Panc1 (cell line): Measurements from ENCODE around the gene PDCD1. TPM values are rescaled to one million over a fixed set of nuclear protein-coding genes. Genes with fewer than 3 reads are reported as not detected.

Experiments used
- ATAC-seq: fragments of 200-7000 bp; cut with Tn5 transposase; 2 replicates; pipeline ENCODE4 v1.9.1; 2020; ENCODE audit warnings: mild to moderate bottlenecking, moderate library complexity
- BruUV-seq: library from RNA; stranded (reverse); fragments of 400-500 nt; replicated peaks from 2 replicates; lab custom pipeline; 2021; lab: Mats Ljungman, UMichigan
- CTCF ChIA-PET: fragments of 300-600 bp; sonication (Branson Sonifier 250); formaldehyde crosslinking; loops from one replicate; lab custom pipeline; 2022; ENCODE audit warnings: antibody characterized with exemption; lab: Charles Lee
- POLR2A ChIA-PET: fragments of 300-600 bp; sonication (Branson Sonifier 250); formaldehyde crosslinking; loops from one replicate; lab custom pipeline; 2022; ENCODE audit warnings: antibody characterized with exemption; lab: Charles Lee
- DNase-seq: peaks from one replicate; pipeline ENCODE4 v3.0.0-alpha.2; 2010; ENCODE audit warnings: low read depth, low spot score
- H3K27ac ChIP-seq: 2 replicates; pipeline ENCODE4 v1.5.1; 2011; ENCODE audit warnings: mild to moderate bottlenecking, low read length, inconsistent platforms
- H3K27me3 ChIP-seq: fragments of 200-500 bp; sonication (Bioruptor generic); 2 replicates; pipeline ENCODE4 v1.6.0; 2014; ENCODE audit warnings: low read length, inconsistent platforms; ENCODE audit not compliant: control insufficient read depth, insufficient read depth
- H3K36me3 ChIP-seq: fragments of 200-500 bp; sonication (Bioruptor generic); 2 replicates; pipeline ENCODE4 v1.5.1; 2014; ENCODE audit warnings: inconsistent platforms, mild to moderate bottlenecking, low read length, moderate library complexity; ENCODE audit not compliant: control insufficient read depth, insufficient read depth
- H3K4me1 ChIP-seq: 2 replicates; pipeline ENCODE4 v1.5.1; 2011; ENCODE audit warnings: inconsistent platforms, mild to moderate bottlenecking, low read length, moderate library complexity; ENCODE audit not compliant: control insufficient read depth, insufficient read depth
- H3K4me3 ChIP-seq, 2 experiments: 2 replicates each; pipeline ENCODE4 v1.5.1; 2011 to 2012; ENCODE audit warnings: low read depth in 2 of 2, low read length in 2 of 2, mild to moderate bottlenecking in 2 of 2, inconsistent platforms in 1 of 2, moderate library complexity in 1 of 2
- H3K9me3 ChIP-seq: fragments of 200-500 bp; sonication (Bioruptor generic); 2 replicates; pipeline ENCODE4 v1.5.1; 2014; ENCODE audit warnings: low read depth, mild to moderate bottlenecking, inconsistent platforms, low read length, moderate library complexity; ENCODE audit not compliant: control insufficient read depth, insufficient read depth
- POLR2AphosphoS5 ChIP-seq: IDR thresholded peaks from 2 replicates; pipeline ENCODE4 v1.6.1; 2012; ENCODE audit warnings: mild to moderate bottlenecking, low read depth, low read length, moderate library complexity
- SIN3A ChIP-seq: IDR thresholded peaks from 2 replicates; pipeline ENCODE4 v1.6.1; 2012; ENCODE audit warnings: low read depth, mild to moderate bottlenecking, low read length, moderate library complexity, borderline replicate concordance; ENCODE audit not compliant: insufficient read depth
- TCF7L2 ChIP-seq: IDR thresholded peaks from 2 replicates; pipeline ENCODE4 v1.6.1; 2011; ENCODE audit warnings: mild to moderate bottlenecking, low read depth, low read length, inconsistent platforms
- in situ Hi-C: cut with HindIII; loops from 2 replicates; pipeline ENCODE4 v1.10.0; 2016; ENCODE audit warnings: low sequenced_read_pairs, low pct_unique_long_range_greater_than_20kb
- intact Hi-C: fragments of 100-400 bp; cut with micrococcal nuclease; formaldehyde crosslinking; loops from one replicate; pipeline ENCODE4 v1.10.0; 2022; ENCODE audit not compliant: unreplicated experiment
- total RNA-seq: library from RNA; stranded (reverse); gene quantifications from one replicate; pipeline ENCODE4 v1.2.1, GENCODE V29; 2021; ENCODE audit not compliant: unreplicated experiment
- TF ChIP-seq, protein P1 (sequence below), 2 experiments: IDR thresholded peaks; 2 replicates each; pipeline ENCODE4 v1.6.1; 2011 to 2012; ENCODE audit warnings: low read depth in 2 of 2, control low read depth in 1 of 2, low read length in 1 of 2, mild to moderate bottlenecking in 1 of 2, moderate library complexity in 1 of 2; ENCODE audit not compliant: insufficient read depth in 1 of 2
- TF ChIP-seq, protein P2 (sequence below): fragments of 450-650 bp; IDR thresholded peaks from 2 replicates; pipeline ENCODE4 v1.5.1; 2017; ENCODE audit warnings: mild to moderate bottlenecking

The PDCD1 gene
- total RNA-seq, 1 experiment from 2014 or later, result 0.15 TPM

DNA sequence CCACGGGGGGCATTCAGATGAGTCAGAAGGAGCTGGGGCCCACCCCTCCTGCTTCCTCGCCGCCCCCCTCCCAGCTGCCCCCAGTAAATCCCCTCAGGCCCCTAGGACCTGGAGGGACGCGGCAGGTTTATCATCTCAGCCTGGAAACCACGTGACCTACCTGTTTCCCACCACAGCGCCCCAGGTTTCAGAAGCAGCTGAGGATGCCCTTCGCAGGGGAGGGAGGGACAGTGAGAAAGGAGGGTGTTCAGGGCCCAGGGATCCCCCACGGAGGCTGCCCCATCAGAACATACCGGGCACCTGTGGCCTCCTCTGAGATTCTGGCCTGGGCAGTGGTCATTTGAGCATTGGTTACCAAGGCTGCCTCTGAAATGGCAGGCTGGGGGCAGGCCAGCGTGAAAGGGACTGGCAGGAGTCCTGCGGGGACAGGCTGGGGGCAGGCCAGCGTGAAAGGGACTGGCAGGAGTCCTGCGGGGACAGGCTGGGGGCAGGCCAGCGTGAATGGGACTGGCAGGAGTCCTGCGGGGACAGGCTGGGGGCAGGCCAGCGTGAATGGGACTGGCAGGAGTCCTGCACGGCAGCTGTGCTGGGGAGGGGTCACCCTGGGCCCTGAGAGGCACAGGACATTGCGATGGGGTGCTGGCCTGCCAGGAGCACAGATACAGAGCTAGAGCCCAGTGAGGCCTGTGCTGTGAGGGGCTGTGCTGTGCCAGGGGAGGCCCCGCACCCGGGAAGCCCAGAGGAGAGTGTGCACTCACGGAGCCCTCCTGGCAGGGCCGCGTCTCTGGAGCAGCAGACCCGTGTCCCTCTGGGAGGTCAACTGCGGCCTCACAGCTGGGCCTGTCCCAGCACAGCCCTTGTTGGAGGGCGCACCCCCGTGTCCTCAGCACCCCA, 48.1 kb downstream of the PDCD1 start:
- H3K4me3 ChIP-seq, result no peak overlapping the region
- in situ Hi-C loops, result no loop called here
- ChIA-PET CTCF (no interaction called here), POLR2A (interaction anchor here (0.7 kb wide), 1 partner anchor 228 kb away, joined by 3 read pairs; no protein-coding TSS in a partner anchor)
- H3K27me3 ChIP-seq, result no peaks in the 10 kb centered on the region
- no peak overlapping the region for H3K27ac ChIP-seq
- DNase-seq, result no peak
- ATAC-seq, result peak; percentile 37; the same call in 1 of the 2 replicates
- TF ChIP-seq, protein P1, sequence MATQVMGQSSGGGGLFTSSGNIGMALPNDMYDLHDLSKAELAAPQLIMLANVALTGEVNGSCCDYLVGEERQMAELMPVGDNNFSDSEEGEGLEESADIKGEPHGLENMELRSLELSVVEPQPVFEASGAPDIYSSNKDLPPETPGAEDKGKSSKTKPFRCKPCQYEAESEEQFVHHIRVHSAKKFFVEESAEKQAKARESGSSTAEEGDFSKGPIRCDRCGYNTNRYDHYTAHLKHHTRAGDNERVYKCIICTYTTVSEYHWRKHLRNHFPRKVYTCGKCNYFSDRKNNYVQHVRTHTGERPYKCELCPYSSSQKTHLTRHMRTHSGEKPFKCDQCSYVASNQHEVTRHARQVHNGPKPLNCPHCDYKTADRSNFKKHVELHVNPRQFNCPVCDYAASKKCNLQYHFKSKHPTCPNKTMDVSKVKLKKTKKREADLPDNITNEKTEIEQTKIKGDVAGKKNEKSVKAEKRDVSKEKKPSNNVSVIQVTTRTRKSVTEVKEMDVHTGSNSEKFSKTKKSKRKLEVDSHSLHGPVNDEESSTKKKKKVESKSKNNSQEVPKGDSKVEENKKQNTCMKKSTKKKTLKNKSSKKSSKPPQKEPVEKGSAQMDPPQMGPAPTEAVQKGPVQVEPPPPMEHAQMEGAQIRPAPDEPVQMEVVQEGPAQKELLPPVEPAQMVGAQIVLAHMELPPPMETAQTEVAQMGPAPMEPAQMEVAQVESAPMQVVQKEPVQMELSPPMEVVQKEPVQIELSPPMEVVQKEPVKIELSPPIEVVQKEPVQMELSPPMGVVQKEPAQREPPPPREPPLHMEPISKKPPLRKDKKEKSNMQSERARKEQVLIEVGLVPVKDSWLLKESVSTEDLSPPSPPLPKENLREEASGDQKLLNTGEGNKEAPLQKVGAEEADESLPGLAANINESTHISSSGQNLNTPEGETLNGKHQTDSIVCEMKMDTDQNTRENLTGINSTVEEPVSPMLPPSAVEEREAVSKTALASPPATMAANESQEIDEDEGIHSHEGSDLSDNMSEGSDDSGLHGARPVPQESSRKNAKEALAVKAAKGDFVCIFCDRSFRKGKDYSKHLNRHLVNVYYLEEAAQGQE (IDR thresholded peaks at IDR 0.05; ENCODE audit: insufficient read depth in 1 of 2, low read depth in 2 of 2, low read length in 1 of 2), result no peak
- TF ChIP-seq, protein P2, sequence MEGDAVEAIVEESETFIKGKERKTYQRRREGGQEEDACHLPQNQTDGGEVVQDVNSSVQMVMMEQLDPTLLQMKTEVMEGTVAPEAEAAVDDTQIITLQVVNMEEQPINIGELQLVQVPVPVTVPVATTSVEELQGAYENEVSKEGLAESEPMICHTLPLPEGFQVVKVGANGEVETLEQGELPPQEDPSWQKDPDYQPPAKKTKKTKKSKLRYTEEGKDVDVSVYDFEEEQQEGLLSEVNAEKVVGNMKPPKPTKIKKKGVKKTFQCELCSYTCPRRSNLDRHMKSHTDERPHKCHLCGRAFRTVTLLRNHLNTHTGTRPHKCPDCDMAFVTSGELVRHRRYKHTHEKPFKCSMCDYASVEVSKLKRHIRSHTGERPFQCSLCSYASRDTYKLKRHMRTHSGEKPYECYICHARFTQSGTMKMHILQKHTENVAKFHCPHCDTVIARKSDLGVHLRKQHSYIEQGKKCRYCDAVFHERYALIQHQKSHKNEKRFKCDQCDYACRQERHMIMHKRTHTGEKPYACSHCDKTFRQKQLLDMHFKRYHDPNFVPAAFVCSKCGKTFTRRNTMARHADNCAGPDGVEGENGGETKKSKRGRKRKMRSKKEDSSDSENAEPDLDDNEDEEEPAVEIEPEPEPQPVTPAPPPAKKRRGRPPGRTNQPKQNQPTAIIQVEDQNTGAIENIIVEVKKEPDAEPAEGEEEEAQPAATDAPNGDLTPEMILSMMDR, result no peak
- TF ChIP-seq POLR2AphosphoS5, result no peak
- no peak for TF ChIP-seq TCF7L2
- TF ChIP-seq SIN3A, result no peak
- intact Hi-C loops, result no loop called here
- H3K9me3 ChIP-seq, result no peaks in the 10 kb centered on the region
- peaks cover 13% of the 10 kb centered on the region for H3K4me1 ChIP-seq
- no peaks in the 10 kb centered on the region for H3K36me3 ChIP-seq
- BruUV-seq, result no TSS peak

DNA sequence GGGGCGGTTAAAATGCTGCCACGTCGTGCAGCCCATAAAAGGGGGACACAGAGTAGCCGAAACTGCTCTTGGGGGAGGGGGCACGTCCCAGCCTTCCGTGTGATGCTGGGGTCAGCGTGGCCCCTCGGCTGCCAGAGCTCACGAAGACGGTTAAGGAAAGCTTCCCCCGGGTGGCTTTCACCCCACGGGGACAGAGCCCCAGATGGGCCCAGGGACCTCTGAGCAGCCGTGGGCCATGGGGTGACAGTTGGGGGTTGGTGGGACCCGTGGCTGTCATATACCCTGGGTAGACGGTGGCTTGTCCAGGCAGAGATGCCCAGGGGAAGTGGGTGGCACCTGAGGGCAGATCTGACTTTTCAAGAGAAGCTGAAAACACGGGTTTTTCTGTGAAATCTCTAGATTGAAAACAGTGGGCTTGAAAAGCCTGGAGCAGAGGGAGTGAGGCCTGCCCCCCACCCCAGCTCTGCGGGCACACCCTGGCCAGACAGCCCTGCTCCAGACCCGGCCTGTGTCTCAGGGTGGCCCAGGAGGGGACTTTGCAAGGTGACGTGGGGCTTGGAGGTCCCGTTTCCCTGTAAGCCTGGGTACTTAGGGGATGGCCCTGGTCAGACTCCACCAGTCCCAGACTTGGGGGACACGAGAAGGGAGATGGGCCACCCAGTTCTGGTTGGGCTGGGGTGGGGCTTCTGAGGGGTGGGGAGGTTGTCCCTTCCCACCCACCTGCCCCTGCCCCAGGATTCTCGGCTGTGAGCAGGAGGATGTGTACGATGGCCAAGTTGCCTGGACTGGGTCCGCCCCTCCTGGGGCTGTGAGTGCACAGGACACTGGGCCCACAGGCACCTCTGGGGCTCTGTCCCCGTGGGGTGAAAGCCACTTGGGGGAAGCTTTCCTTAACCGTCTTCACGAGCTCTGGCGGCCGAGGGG, 49.0 kb downstream of the PDCD1 start:
- DNase-seq (no peak), ATAC-seq (peak; percentile 12; the same call in 1 of the 2 replicates)
- POLR2A ChIA-PET, result interaction anchor here (0.7 kb wide), 1 partner anchor 228 kb away, joined by 3 read pairs; no protein-coding TSS in a partner anchor
- H3K4me3 ChIP-seq, result peak overlapping the region; percentile 25 to 37
- in situ Hi-C loops, result no loop called here
- H3K27me3 ChIP-seq, result no peaks in the 10 kb centered on the region
- TF ChIP-seq SIN3A, result no peak
- TF ChIP-seq, protein P1 (IDR thresholded peaks at IDR 0.05; ENCODE audit: insufficient read depth in 1 of 2, low read depth in 2 of 2, low read length in 1 of 2), result no peak; a peak in 1 of 4 replicates
- no peak for TF ChIP-seq TCF7L2
- TF ChIP-seq, protein P2, result no peak
- no peak for TF ChIP-seq POLR2AphosphoS5
- H3K36me3 ChIP-seq, result no peaks in the 10 kb centered on the region
- peak overlapping the region; percentile 88 for H3K27ac ChIP-seq
- H3K9me3 ChIP-seq, result no peaks in the 10 kb centered on the region
- H3K4me1 ChIP-seq, result peaks cover 15% of the 10 kb centered on the region
- CTCF ChIA-PET, result no interaction called here
- no TSS peak for BruUV-seq
- intact Hi-C loops, result no loop called here
